Liver (tissue), 3 donors: Measurements from ENCODE around the gene TUBA1C.

Source experiments
- CTCF ChIP-seq: fragments of 150-350 bp; IDR thresholded peaks from 2 replicates; pipeline ENCODE4 v1.5.1; 2017; ENCODE audit warnings: improper control_type of control experiment, low read depth, low read length; ENCODE audit not compliant: missing input control
- GABPA ChIP-seq, 2 donors: IDR thresholded peaks in 1 of 2; conservative IDR thresholded peaks in 1 of 2; 2 replicates each; pipeline ENCODE4 v1.6.1; 2016; ENCODE audit warnings: antibody characterized with exemption in 2 of 2, mild to moderate bottlenecking in 1 of 2, moderate library complexity in 1 of 2
- MAX ChIP-seq: IDR thresholded peaks from 2 replicates; pipeline ENCODE4 v1.6.1; 2016; ENCODE audit warnings: antibody characterized with exemption
- donor health status: healthy.
- donor health status: healthy.

- TF ChIP-seq CTCF (no peak), GABPA (IDR thresholded peaks at IDR 0.05 in 1 of 2, conservative IDR thresholded peaks at IDR 0.05 in 1 of 2) (no peak), MAX (no peak)
Measured at GRCh38 chr12:49293056-49293956, 28.4 kb downstream of the TUBA1C start.
